ENCODE data around the gene CREBRF. TPM values are rescaled to one million over a fixed set of nuclear protein-coding genes. Genes with fewer than 3 reads are reported as not detected.

CREBRF gene
- total RNA-seq, 4 donors from 2014 or later = 51.7 to 72.2 (median 64.1) TPM

- no peak for TF ChIP-seq CTCF (IDR thresholded peaks at IDR 0.05; ENCODE audit: low read depth)
Observed at GRCh38 chr5:173094012-173094661, 38.0 kb downstream of the CREBRF start.

GRCh38 chr5:173098787-173099186, 42.6 kb downstream of the CREBRF start:
- TF ChIP-seq CTCF (IDR thresholded peaks at IDR 0.05; ENCODE audit: low read depth) = no peak

GRCh38 chr5:173099461-173099860, 43.3 kb downstream of the CREBRF start:
- TF ChIP-seq CTCF (IDR thresholded peaks at IDR 0.05; ENCODE audit: low read depth) = no peak

GRCh38 chr5:173101245-173101644, 45.1 kb downstream of the CREBRF start:
- TF ChIP-seq CTCF (IDR thresholded peaks at IDR 0.05; ENCODE audit: low read depth) = no peak

- no peak for TF ChIP-seq CTCF (IDR thresholded peaks at IDR 0.05; ENCODE audit: low read depth)
Observed at GRCh38 chr5:173103411-173103810, 47.3 kb downstream of the CREBRF start.

- no peak for TF ChIP-seq CTCF (IDR thresholded peaks at IDR 0.05; ENCODE audit: low read depth)
Observed at GRCh38 chr5:173108914-173109313, 52.8 kb downstream of the CREBRF start.

DNA sequence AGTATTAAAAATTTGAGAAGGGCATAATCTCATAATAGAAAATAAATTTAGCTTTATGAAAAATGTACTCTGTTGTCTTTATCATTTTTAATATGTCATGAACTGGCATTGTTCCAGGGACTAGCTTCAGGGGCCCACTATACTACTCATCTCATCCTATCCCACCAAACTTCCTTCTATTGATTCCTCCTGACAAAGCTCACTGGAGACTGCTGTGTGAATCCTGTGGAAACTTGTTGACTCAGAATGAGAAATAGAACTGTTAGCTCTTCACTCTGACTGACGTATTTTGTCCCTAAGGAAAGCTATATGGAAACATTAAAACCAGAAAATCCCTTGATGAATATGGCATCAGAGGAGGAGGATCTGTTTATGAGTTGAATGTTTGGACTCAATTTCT, 58.4 kb downstream of the CREBRF start:
- TF ChIP-seq CTCF (IDR thresholded peaks at IDR 0.05; ENCODE audit: low read depth) = no peak
